Stimulated activated naive CD8-positive, alpha-beta T cell treated with anti-CD3 and anti-CD28 coated beads, Interleukin-15, amount 100 ng/mL, for 72 hours (primary cell): Measurements from ENCODE around the gene NADK2.
A peak's percentile ranks its signal among the peaks of the same experiment; 100 is the strongest.
"Not testable (repeated sequence)": the region's sequence is repeated elsewhere in the genome, so short reads cannot be mapped to it uniquely, and the experiment has no call there.

Experiments used
- ATAC-seq: fragments of 150-1000 bp; cut with Tn5 transposase; 2 replicates; pipeline ENCODE4 v1.10.0; 2021; ENCODE audit warnings: mild to moderate bottlenecking, moderate library complexity
- DNase-seq, 2 donors: peaks; one replicate each; pipeline ENCODE4 v3.0.0; 2021 to 2022
- H3K27ac Mint-ChIP-seq, 2 donors: one replicate each; pipeline ENCODE4 v1.8.0; 2022; ENCODE audit warnings: mild to moderate bottlenecking in 2 of 2, mixed read lengths in 2 of 2, moderate library complexity in 2 of 2
- H3K27me3 Mint-ChIP-seq: one replicate; pipeline ENCODE4 v1.8.0; 2022; ENCODE audit warnings: mixed read lengths
- H3K4me1 Mint-ChIP-seq: one replicate; pipeline ENCODE4 v1.8.0; 2022; ENCODE audit warnings: mild to moderate bottlenecking, mixed read lengths
- H3K4me3 Mint-ChIP-seq, 2 donors: one replicate each; pipeline ENCODE4 v1.8.0; 2022; ENCODE audit warnings: mild to moderate bottlenecking in 2 of 2, mixed read lengths in 2 of 2, moderate library complexity in 1 of 2
- H3K9me3 Mint-ChIP-seq, 2 donors: one replicate each; pipeline ENCODE4 v1.8.0; 2022; ENCODE audit warnings: mixed read lengths in 2 of 2

NADK2 gene, protein sequence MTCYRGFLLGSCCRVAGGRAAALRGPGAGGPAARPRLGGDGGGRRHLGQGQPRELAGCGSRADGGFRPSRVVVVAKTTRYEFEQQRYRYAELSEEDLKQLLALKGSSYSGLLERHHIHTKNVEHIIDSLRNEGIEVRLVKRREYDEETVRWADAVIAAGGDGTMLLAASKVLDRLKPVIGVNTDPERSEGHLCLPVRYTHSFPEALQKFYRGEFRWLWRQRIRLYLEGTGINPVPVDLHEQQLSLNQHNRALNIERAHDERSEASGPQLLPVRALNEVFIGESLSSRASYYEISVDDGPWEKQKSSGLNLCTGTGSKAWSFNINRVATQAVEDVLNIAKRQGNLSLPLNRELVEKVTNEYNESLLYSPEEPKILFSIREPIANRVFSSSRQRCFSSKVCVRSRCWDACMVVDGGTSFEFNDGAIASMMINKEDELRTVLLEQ

DNA sequence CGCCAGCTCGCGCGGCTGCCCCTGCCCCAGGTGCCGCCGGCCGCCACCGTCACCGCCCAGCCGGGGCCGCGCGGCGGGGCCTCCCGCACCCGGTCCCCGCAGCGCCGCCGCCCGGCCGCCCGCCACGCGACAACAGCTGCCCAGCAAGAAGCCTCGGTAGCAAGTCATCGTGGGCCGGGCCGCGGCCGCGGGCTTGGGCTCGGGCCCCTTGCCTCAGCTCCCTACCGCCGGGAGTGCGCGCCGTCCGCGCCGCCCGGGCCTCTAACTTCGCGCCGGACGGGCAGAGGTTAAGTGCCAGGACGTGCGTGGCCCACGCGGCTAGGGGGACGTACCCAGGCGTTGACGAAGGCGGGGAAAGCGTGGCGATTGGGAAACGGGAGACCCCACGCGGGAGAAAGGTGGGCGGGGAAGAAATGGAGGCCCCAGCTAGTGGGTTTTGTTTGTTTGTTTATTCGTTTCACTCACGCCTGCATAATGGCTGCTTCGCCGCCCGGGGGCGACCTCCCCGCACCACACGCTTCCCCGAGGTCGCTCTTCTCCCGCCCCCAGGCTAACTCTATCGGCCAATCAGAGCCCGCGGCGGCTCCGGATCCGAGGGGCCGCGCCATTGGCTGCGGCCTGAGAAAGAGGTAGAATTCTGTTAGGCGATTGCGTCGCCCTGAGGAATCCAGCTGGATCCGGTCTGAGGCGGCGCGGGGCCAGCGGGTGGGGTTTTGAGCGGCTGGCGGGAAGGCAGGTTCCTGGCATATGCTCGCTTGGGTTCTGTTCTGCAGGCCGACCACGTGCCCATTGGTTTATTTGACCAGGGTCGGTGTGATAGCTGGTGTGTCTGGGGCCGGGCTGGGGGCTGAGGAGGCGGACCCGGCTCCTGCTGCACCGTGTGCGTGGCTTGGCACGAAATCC, at the start of gene NADK2:
Gene NADK2, minus strand, starts transcription at position 295 of the 903 bp plus-strand sequence. Its CDS starts 127 bp downstream, at position 168.
- peak within 1 kb of the TSS; percentile 91 to 92 for H3K4me3 Mint-ChIP-seq

DNA sequence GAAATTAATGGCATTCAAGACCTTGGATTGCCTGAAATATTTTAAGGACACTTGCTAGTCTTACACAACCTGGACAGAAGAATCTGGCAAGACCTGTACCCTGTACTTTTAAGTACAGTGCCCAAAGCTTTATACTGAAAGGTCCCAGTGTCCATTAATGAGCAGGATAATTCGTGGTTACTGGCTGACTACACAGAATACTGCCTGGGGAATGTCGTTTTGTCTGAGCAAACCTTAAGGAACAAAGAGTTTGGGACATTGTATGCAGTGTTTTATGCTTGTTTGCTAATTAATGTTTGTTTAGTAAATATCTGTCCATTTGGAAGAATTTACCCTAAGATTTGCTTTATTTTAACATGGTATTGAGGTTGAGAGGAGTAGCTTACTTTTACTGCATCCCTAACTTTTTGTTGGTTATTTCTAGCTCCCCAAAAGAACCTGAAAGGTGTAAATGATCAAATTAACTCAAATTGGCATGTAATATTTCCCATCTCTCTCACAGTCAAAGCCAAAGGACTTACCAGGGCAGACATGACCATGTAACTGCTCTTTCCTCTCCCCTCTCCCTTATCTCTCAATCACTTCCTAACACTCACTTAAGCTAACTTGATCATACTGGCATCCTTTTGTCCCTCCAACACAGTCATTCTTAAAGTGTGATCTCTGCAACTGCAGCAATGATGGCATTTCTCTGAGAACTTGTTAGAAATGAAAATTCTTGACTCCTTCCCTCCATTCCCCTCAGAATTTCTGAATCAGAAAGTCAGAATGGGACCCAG, 44.3 kb upstream of the NADK2 start:
- ATAC-seq: no peak
- Mint-ChIP-seq H3K27ac (no peak overlapping the region), H3K9me3 (peaks cover 0 to 2% of the 10 kb centered on the region in 2 donors), H3K4me1 (no peaks in the 10 kb centered on the region), H3K4me3 (no peak overlapping the region), H3K27me3 (no peaks in the 10 kb centered on the region)
- DNase-seq: no peak

More for the DNA sequence above, at the start of gene NADK2:
- peak; percentile 90 for ATAC-seq
- peak; percentile 91 to 97 for DNase-seq
- Mint-ChIP-seq H3K27ac (peak within 1 kb of the TSS; percentile 97 to 99), H3K4me1 (peaks cover 47% of the 10 kb centered on the region), H3K27me3 (no peaks in the 10 kb centered on the region), H3K9me3 (no peaks in the 10 kb centered on the region)

DNA sequence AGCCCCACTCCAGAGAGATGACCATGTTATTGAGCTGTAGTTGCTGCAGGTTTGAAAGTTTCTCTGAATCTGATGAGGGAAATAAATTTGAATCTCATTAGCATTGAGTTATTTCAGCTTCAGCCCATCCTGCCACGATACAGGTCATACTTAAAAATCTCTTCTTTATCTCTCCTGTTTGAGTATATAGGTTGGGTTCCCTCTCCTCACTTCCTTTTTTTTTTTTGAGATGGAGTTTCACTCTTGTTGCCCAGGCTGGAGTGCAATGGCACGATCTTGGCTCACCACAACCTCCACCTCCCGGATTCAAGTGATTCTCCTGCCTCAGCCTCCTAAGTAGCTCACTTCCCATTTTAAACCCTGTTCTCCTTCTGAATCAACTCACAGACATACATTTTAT, 42.0 kb upstream of the NADK2 start:
- H3K27ac Mint-ChIP-seq, H3K9me3 Mint-ChIP-seq, H3K4me1 Mint-ChIP-seq, DNase-seq, H3K27me3 Mint-ChIP-seq, H3K4me3 Mint-ChIP-seq, ATAC-seq: not testable (repeated sequence)

DNA sequence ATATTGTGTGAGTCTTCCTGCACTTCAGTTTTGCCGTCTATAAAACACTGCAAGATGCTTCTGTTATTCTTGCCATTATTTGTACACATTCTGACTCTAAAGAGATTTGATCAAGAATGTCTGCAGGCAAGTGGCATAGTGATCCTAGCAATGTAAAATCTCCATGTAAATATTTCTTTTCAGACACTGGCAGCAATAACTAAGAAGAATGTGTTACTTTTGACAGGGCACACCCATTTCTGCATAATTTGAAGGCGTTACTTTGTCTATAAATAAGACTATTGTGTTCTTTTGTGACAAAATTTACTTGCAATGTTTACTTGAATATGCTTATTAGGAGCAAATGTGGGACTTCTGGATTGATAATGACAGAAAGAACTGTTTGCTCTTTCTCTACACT, 39.9 kb upstream of the NADK2 start:
- DNase-seq: no peak
- H3K9me3 Mint-ChIP-seq: peaks cover 0 to 8% of the 10 kb centered on the region in 2 donors
- no peak for ATAC-seq
- no peaks in the 10 kb centered on the region for H3K27me3 Mint-ChIP-seq
- H3K27ac Mint-ChIP-seq: no peak overlapping the region
- peaks cover 9% of the 10 kb centered on the region for H3K4me1 Mint-ChIP-seq
- H3K4me3 Mint-ChIP-seq: no peak overlapping the region

DNA sequence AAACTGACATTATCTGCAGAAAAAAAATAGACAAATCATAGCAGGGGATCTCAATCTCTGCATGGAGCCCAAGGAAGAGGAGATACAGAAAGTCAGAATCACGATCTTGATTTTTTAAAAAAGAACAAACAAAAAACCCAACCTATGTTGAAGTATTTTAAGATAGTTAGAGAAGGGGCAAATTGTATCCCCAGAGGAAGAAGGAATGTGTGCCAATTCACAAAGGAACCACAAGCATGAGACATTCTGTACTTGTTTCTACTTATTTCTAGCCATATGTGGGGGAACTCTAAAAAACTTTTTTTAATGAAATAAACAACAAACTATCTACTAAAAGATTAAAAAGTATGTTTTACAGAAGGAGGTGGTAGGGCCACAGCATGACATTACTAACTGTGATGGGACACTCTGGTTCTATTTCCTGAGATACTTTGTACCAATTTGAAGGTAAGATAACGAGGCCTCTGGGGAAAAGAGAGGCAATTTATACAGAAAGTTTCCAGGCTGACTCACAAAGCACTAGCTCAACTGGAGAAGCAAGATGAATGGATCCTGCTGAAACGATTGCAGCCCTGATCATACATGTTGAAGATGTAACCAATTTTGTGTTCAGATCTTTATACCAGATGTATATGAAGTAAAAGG, 37.5 kb upstream of the NADK2 start:
- Mint-ChIP-seq H3K4me3 (no peak overlapping the region), H3K27me3 (no peaks in the 10 kb centered on the region), H3K4me1 (peaks cover 9% of the 10 kb centered on the region), H3K9me3 (peaks cover 0 to 8% of the 10 kb centered on the region in 2 donors), H3K27ac (no peak overlapping the region)
- ATAC-seq (no peak), DNase-seq (no peak)

DNA sequence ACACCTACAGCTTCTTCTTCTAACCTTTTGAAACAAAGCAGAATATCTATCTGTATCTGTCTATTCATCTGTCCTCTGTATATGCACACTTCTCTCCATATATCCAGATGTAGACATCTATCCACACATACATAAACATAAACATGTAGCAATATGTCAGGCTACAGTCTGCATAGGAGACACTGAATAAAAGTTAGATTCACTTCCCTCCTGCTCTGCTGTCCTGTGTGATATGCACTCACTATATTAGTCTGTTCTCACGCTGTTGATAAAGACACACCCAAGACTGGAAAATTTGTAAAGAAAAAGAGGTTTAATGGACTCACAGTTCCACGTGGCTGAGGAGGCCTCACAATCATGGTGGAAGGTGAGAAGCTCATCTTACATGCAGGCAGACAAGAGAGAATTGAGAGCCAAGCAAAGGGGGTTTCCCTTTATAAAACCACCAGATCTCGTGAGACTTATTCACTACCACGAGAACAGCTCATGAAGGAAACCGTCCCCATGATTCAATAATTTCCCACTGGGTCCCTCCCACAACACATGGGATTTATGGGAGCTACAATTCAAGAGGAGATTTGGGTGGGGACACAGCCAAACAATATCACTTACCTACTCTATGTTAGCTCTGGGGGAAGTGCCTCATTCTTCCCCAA, 35.9 kb upstream of the NADK2 start:
- DNase-seq (no peak), ATAC-seq (no peak)
- peaks cover 9% of the 10 kb centered on the region for H3K4me1 Mint-ChIP-seq
- no peaks in the 10 kb centered on the region for H3K27me3 Mint-ChIP-seq
- H3K4me3 Mint-ChIP-seq: no peak overlapping the region
- H3K9me3 Mint-ChIP-seq: peaks cover 0 to 8% of the 10 kb centered on the region in 2 donors
- H3K27ac Mint-ChIP-seq: no peak overlapping the region

DNA sequence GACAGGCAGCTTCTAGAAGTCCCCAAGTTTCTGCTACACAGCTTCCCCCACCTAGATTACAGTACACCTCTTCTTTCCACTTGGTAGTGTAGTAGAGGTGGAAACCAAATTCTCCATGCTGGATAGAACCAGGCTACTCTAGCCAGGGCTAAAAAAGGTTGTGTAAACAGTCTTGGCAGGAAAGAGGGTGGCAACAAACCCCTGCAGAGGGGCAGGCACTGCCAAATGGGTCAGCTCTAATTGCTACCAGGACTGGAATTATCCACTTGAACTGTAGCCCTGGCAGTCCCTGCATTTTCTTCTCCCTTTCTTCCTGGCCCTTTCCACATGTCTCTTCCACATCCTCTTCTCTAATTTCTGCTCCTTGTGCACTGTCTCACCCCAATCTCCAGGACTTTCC, 35.1 kb upstream of the NADK2 start:
- Mint-ChIP-seq H3K27me3 (no peaks in the 10 kb centered on the region), H3K4me1 (peaks cover 9% of the 10 kb centered on the region), H3K9me3 (peaks cover 0 to 8% of the 10 kb centered on the region in 2 donors), H3K27ac (no peak overlapping the region), H3K4me3 (no peak overlapping the region)
- DNase-seq (no peak), ATAC-seq (no peak)

DNA sequence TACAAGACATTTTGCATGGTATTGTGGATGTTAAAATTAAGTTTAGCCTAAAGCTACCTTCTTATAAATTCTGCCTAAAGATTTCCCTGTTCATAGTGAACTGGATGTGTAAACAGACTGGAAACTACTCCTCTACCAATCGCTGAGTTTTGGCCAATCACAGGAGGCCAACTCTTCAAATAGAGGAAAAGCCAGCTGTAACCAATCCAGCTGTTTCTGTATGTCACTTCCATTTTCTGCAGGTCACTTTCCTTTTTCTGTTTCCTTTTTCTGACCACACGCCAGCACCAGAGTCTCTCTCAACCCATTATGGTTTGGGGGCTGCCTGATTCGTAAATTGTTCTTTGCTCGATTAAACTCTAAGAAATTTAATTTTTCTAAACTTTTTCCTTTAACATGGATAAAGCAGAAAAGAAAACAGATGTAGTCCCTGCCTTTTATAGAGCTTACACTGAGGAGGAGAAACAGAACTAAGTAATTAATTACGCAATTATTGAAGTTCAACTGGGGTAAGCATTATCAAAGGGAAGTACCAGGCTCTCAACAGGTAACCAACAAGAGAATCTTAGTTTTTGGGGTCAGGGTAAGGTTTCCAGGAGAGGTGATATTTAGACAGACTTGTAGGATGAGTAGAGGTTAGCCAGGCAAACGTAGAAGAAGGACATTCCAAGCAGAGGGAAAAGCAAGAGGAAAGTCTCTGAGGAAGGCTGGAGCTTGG, 32.2 kb upstream of the NADK2 start:
- DNase-seq (no peak), ATAC-seq (no peak)
- peaks cover 9% of the 10 kb centered on the region for H3K4me1 Mint-ChIP-seq
- H3K27ac Mint-ChIP-seq: no peak overlapping the region
- H3K9me3 Mint-ChIP-seq: peaks cover 0 to 8% of the 10 kb centered on the region in 2 donors
- H3K4me3 Mint-ChIP-seq: no peak overlapping the region
- no peaks in the 10 kb centered on the region for H3K27me3 Mint-ChIP-seq

DNA sequence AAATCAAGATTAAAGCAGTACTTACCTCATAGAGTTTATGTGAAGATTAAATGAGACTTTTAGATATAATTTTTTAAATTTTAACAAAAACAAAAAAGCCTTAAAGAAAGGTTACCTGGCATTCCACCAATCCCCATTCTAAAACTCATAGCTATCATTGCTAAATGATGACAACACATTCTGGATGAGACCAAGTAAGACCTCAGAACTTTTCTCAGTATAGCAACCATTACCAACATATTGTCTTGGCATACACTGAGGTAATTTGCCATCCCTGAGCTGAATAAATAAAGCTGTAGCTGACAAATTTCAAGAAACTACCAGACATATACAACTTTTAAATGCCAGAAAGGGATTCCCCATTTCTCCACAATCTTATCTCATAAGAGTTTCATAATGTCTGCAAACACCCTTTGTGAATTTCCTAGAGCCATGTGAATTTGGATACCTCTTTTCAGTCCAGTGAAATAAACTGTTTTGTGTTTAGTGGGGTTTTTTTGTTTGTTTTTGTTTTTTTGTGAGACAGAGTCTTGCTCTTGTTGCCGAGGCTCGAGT, 30.5 kb upstream of the NADK2 start:
- Mint-ChIP-seq H3K4me3 (no peak overlapping the region), H3K27ac (no peak overlapping the region), H3K27me3 (no peaks in the 10 kb centered on the region), H3K4me1 (no peaks in the 10 kb centered on the region), H3K9me3 (no peaks in the 10 kb centered on the region)
- DNase-seq (no peak), ATAC-seq (no peak)

DNA sequence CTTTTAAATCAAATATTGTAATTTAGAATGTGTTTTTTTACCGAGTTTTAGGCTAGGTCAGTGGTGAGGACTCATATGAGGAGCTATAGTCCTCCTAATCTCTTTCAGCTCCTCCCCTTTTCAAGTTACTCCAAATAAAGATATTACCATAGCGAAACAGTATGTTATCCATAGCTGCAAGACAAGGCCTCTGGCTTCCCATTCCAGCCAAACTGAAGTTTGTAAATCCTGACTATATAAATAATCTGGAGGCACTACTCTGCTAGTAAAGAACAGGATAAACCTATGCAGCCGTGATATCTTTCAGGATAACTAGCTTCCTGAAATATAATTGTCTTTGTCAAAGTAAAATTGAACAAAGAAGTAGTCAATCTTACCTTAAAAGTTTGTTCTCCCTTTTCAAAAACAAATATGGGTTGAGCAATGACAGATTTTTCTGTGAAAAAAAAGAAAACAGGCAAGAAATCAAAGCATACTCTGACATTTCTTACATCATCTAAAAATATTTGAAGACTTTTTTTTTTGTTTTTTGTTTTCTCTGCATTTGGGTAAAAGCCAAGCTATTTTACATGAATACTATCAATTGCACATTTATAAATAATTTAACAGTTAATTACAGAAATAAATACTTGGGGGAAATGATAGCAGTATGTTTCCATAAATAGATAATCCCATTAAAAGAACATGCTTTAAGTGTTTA, 29.3 kb upstream of the NADK2 start:
- no peaks in the 10 kb centered on the region for H3K4me1 Mint-ChIP-seq
- H3K9me3 Mint-ChIP-seq: no peaks in the 10 kb centered on the region
- DNase-seq: no peak
- H3K27me3 Mint-ChIP-seq: no peaks in the 10 kb centered on the region
- H3K4me3 Mint-ChIP-seq: no peak overlapping the region
- H3K27ac Mint-ChIP-seq: no peak overlapping the region
- ATAC-seq: no peak

DNA sequence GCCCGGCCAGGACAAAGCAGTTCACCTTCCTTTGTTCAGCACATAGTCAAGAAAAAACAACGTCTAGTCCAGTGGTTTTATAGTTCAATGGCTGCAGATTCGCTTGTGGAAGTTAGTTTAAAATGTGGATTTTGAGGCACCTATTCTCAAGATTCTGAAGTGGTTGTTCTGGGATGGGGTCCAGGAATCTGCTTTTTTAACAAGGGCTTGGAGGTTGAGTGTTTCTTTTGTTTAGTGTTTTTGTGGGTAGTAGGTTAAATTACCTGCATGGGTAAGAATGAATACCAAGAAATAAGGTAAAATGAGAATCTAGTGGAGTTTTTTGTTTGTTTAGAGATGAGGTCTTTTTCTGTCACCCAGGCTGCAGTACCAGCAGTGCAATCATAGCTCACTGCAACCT, 28.4 kb upstream of the NADK2 start:
- H3K27ac Mint-ChIP-seq: no peak overlapping the region
- no peak overlapping the region for H3K4me3 Mint-ChIP-seq
- H3K9me3 Mint-ChIP-seq: no peaks in the 10 kb centered on the region
- H3K27me3 Mint-ChIP-seq: no peaks in the 10 kb centered on the region
- no peak for ATAC-seq
- DNase-seq: no peak
- H3K4me1 Mint-ChIP-seq: no peaks in the 10 kb centered on the region

DNA sequence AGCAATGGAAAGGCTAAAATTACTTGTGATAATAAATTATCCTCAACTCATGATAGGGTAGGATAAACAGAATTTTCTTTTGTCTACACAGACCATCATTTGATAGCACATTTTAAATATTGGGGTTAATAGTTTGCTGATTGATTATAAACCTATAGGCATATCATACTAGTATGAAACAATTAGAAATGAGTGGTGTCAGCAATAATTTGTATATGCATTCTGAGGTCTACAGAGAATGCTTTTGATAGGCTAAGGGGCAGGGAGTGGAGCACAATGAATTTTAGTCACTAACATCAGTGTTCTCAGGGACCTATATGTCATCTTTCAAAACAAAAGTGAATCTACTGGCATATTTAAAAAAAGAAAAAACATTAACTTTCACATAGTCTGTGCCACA, 27.8 kb upstream of the NADK2 start:
- H3K27me3 Mint-ChIP-seq: no peaks in the 10 kb centered on the region
- H3K4me1 Mint-ChIP-seq: no peaks in the 10 kb centered on the region
- no peak overlapping the region for H3K4me3 Mint-ChIP-seq
- no peak overlapping the region for H3K27ac Mint-ChIP-seq
- H3K9me3 Mint-ChIP-seq: no peaks in the 10 kb centered on the region
- ATAC-seq (no peak), DNase-seq (no peak)

DNA sequence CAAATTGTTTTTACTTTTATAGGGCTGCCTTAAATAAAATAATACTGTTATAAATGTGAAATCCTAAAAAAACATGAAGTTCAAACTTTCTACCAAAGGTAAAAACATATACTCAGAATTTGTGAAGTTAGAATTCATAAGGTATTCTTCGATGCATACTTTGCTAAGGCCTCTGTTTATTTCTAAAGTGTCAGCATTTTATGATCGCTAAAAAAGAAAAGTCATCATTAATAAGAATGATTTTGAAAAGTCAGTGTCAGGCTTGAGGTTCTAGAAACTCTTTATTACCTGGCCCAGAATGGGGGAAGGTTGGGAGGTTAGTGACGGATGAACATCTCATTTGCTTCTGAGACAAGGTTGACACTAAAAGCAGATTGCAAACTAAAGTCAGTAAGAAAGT, 26.2 kb upstream of the NADK2 start:
- Mint-ChIP-seq H3K4me3 (no peak overlapping the region), H3K9me3 (no peaks in the 10 kb centered on the region), H3K27me3 (no peaks in the 10 kb centered on the region), H3K27ac (no peak overlapping the region), H3K4me1 (no peaks in the 10 kb centered on the region)
- DNase-seq (no peak), ATAC-seq (no peak)
